Germinal center (tissue), 1 donor: Measurements from ENCODE around the gene HRNR.
"Not testable (repeated sequence)": the region's sequence is repeated elsewhere in the genome, so short reads cannot be mapped to it uniquely, and the experiment has no call there.

Source experiments
- DNase-seq: peaks from one replicate; pipeline ENCODE4 v3.0.0; 2012; ENCODE audit warnings: mixed read lengths, low spot score

Gene HRNR

GRCh38 chr1:152224093-152224492 is at the start of gene HRNR:
Gene HRNR (minus strand): TSS chr1:152224193. CDS start chr1:152223253, 940 bp downstream.
- DNase-seq: no peak

- not testable (repeated sequence) for DNase-seq
These were observed 32.4 kb upstream of the HRNR start for GRCh38 chr1:152256394-152256793.

- DNase-seq: no peak
These were observed 28.2 kb upstream of the HRNR start for GRCh38 chr1:152252157-152252556.

GRCh38 chr1:152251391-152251790 is 27.4 kb upstream of the HRNR start:
- DNase-seq: no peak

- no peak for DNase-seq
These were observed 23.3 kb upstream of the HRNR start for GRCh38 chr1:152247316-152247715.

- no peak for DNase-seq
These were observed 20.7 kb upstream of the HRNR start for GRCh38 chr1:152244576-152245273.

- no peak for DNase-seq
These were observed 13.1 kb upstream of the HRNR start for GRCh38 chr1:152237093-152237492.

- no peak for DNase-seq
These were observed 4.8 kb upstream of the HRNR start for GRCh38 chr1:152228831-152229230.

GRCh38 chr1:152227310-152227928 is 3.4 kb upstream of the HRNR start:
- DNase-seq: no peak

GRCh38 chr1:152225678-152226077 is 1.7 kb upstream of the HRNR start:
- DNase-seq: no peak

- no peak for DNase-seq
These were observed 3.5 kb downstream of the HRNR start for GRCh38 chr1:152220166-152221163.

GRCh38 chr1:152219438-152219837 is 4.6 kb downstream of the HRNR start:
- DNase-seq: not testable (repeated sequence)

GRCh38 chr1:152218762-152219436 is 5.1 kb downstream of the HRNR start:
- no peak for DNase-seq

- not testable (repeated sequence) for DNase-seq
These were observed 8.4 kb downstream of the HRNR start for GRCh38 chr1:152215604-152216003.

- not testable (repeated sequence) for DNase-seq
These were observed 9.1 kb downstream of the HRNR start for GRCh38 chr1:152214911-152215310.

- no peak for DNase-seq
These were observed 25.0 kb downstream of the HRNR start for GRCh38 chr1:152198982-152199381.

GRCh38 chr1:152197361-152197941 is 26.5 kb downstream of the HRNR start:
- DNase-seq: no peak

- DNase-seq: no peak
These were observed 32.3 kb downstream of the HRNR start for GRCh38 chr1:152191711-152192110.

- no peak for DNase-seq
These were observed 32.7 kb downstream of the HRNR start for GRCh38 chr1:152191260-152191659.

- no peak for DNase-seq
These were observed 33.4 kb downstream of the HRNR start for GRCh38 chr1:152190589-152190988.

GRCh38 chr1:152189657-152190442 is 34.1 kb downstream of the HRNR start:
- peak; percentile 61 for DNase-seq
